Heart left ventricle (tissue), 16 donors: Measurements from ENCODE around the gene ASAP2. TPM values are rescaled to one million over a fixed set of nuclear protein-coding genes. Genes with fewer than 3 reads are reported as not detected.
A peak's percentile ranks its signal among the peaks of the same experiment; 100 is the strongest.

Experiments
- ATAC-seq, 4 donors: fragments of 200-7000 bp; cut with Tn5 transposase; one replicate each; pipeline ENCODE4 v1.9.1; 2020 to 2022; ENCODE audit warnings: moderate library complexity in 4 of 4, mild to moderate bottlenecking in 3 of 4, moderate number of reproducible peaks in 1 of 4
- DNase-seq, 5 donors: peaks; one replicate each; pipeline ENCODE4 v3.0.0-alpha.2; 2020
- H3K27ac ChIP-seq, 12 donors: fragments of 200-600 bp; sonication (generic) in 4 of 12; one replicate each; pipeline versions ENCODE4 v1.5.0 to v1.8.0; 2016 to 2022; ENCODE audit warnings: mild to moderate bottlenecking in 2 of 12
- H3K27me3 ChIP-seq, 9 donors: fragments of 200-600 bp; sonication (generic) in 2 of 9; one replicate each; pipeline versions ENCODE4 v1.5.1 to v1.8.0; 2016 to 2022; ENCODE audit warnings: mild to moderate bottlenecking in 3 of 9
- H3K36me3 ChIP-seq, 9 donors: fragments of 200-600 bp; sonication (generic) in 2 of 9; one replicate each; pipeline versions ENCODE4 v1.5.0 to v1.8.0; 2018 to 2022; ENCODE audit warnings: mild to moderate bottlenecking in 2 of 9
- H3K4me1 ChIP-seq, 12 donors: fragments of 200-600 bp; sonication (generic) in 4 of 12; one replicate each; pipeline versions ENCODE4 v1.5.0 to v1.8.0; 2016 to 2022; ENCODE audit warnings: mild to moderate bottlenecking in 3 of 12
- H3K4me3 ChIP-seq, 12 donors: fragments of 200-600 bp; sonication (generic) in 4 of 12; one replicate each; pipeline versions ENCODE4 v1.5.0 to v1.8.0; 2017 to 2022; ENCODE audit warnings: mild to moderate bottlenecking in 9 of 12, moderate library complexity in 4 of 12
- H3K9me3 ChIP-seq, 12 donors: fragments of 200-600 bp; sonication (generic) in 4 of 12; one replicate each; pipeline versions ENCODE4 v1.5.0 to v1.8.0; 2016 to 2022; ENCODE audit warnings: mild to moderate bottlenecking in 1 of 12
- CTCF ChIP-seq, 12 donors: fragments of 200-600 bp; sonication (generic) in 4 of 12; IDR thresholded peaks; one replicate each; pipeline versions ENCODE4 v1.5.0 to v1.8.0; 2018 to 2022; ENCODE audit warnings: antibody characterized with exemption in 12 of 12, mild to moderate bottlenecking in 5 of 12
- POLR2A ChIP-seq, 2 donors: fragments of 450-650 bp; IDR thresholded peaks; one replicate each; pipeline ENCODE4 v1.6.1; 2017; ENCODE audit warnings: antibody characterized with exemption in 2 of 2, mild to moderate bottlenecking in 2 of 2, moderate library complexity in 2 of 2
- WGBS, 4 donors: extraction: QIAGEN DNeasy Blood & Tissue Kit in 2 of 4; methylation state at CpG; one replicate each; pipeline versions ENCODE4 v1.1.5 to v1.1.7; 2013 to 2018; 5-methylcytosine and 5-hydroxymethylcytosine counted together
- intact Hi-C, 10 donors: fragments of 100-400 bp; cut with DNase I; formaldehyde crosslinking; loops; one replicate each; pipeline versions ENCODE4 v1.11.1 to v1.14.2; 2022
- polyA plus RNA-seq, 2 donors: library from polyadenylated mRNA; stranded (reverse); fragments of 200-250 nt; gene quantifications; one replicate each; pipeline ENCODE4 v1.2.3, GENCODE V29; 2013
- total RNA-seq, 9 donors: library from RNA; depleted of rRNA in 2 of 9; stranded (reverse); fragments of >200 nt in 2 of 9; fragmentation: NEBNext Ultra II Directional in 3 of 9; extraction: Animal tissue kit (Norgen Biotek cat#: 25700) in 3 of 9; gene quantifications; one replicate each; pipeline versions ENCODE4 v1.1.0 to v1.2.4, GENCODE V29; 2016 to 2023
- donor health status: ischemic (EF 13 %, LVEDD 7.1; RV severe dilation, severe dysfunction).
- donor health status: healthy with polysubstance abuse.
- donor health status: DM: no; HTN: yes; CAD: no.
- donor health status: DM: no; HTN: no; CAD: no.
- donor health status: ischemic (EF 25% LVEDD 6.9; RV normal size, moderate dysfunction).
- donor health status: ischemic (EF 25% LVEDD 5.7; RV mildly dilated, moderate dysfunction).
- donor health status: healthy.
- donor health status: DM: yes; HTN: yes; CAD: no.
- donor health status: ischemic (EF 35%, LVEDD 5.7; RV mildly dilated, moderate dysfunction).
- donor health status: nonischemic (EF 11% LVEDD 7.7; RV severe dilation, severe dysfunction).
- donor health status: DM: yes; HTN: yes; CAD: no.
- donor health status: PGD.
- donor health status: ischemic (EF 29% LVEDD 5.4; RV normal size, mild dysfunction).
- donor health status: nonischemic (EF 23%, LVEDD 6.1; RV moderate dilation, normal function).

ASAP2 gene
- total and polyA plus RNA-seq, 11 donors: 6.7 to 17.0 (median 11.9) TPM

GRCh38 chr2:9347411-9347881 is 140.8 kb downstream of the ASAP2 start:
- Histone ChIP-seq H3K36me3 (peaks cover 0 to 75% (median 33%) of the 10 kb centered on the region in 9 donors), H3K27me3 (no peaks in the 10 kb centered on the region), H3K9me3 (no peaks in the 10 kb centered on the region), H3K4me1 (peaks cover 0 to 28% (median 13%) of the 10 kb centered on the region in 12 donors), H3K27ac (peak overlapping the region; percentile 12 to 72 (median 55)), H3K4me3 (peak overlapping the region in 1 of 12 donors; percentile 3)
- DNase-seq: peak in 4 of 5 donors; percentile 31 to 72 (median 48)
- intact Hi-C loops: no loop called here
- TF ChIP-seq POLR2A (IDR thresholded peaks at IDR 0.05) (no peak), CTCF (IDR thresholded peaks at IDR 0.05) (no peak)
- peak; percentile 73 to 96 (median 84) for ATAC-seq
- WGBS, 4 donors: 36 to 59% (median 52%) methylated on average over 6 of the region's 6 CpGs

- WGBS, 4 donors: 95 to 98% (median 96%) methylated on average over 12 of the region's 12 CpGs
- H3K9me3 ChIP-seq: no peaks in the 10 kb centered on the region
- no peaks in the 10 kb centered on the region for H3K27me3 ChIP-seq
- no peaks in the 10 kb centered on the region for H3K4me1 ChIP-seq
- no peak overlapping the region for H3K4me3 ChIP-seq
- DNase-seq (no peak), ATAC-seq (no peak)
- H3K27ac ChIP-seq: no peak overlapping the region
- TF ChIP-seq POLR2A (IDR thresholded peaks at IDR 0.05) (no peak), CTCF (IDR thresholded peaks at IDR 0.05) (no peak)
- H3K36me3 ChIP-seq: peaks cover 0 to 100% (median 63%) of the 10 kb centered on the region in 9 donors
- intact Hi-C loops: no loop called here
Measured at GRCh38 chr2:9354318-9354717, 147.7 kb downstream of the ASAP2 start.

GRCh38 chr2:9355270-9355669 is 148.7 kb downstream of the ASAP2 start:
- no peaks in the 10 kb centered on the region for H3K27me3 ChIP-seq
- TF ChIP-seq POLR2A (IDR thresholded peaks at IDR 0.05): no peak
- TF ChIP-seq CTCF (IDR thresholded peaks at IDR 0.05): no peak
- no peaks in the 10 kb centered on the region for H3K9me3 ChIP-seq
- no peak overlapping the region for H3K4me3 ChIP-seq
- DNase-seq (no peak), ATAC-seq (no peak)
- WGBS, 4 donors: 91 to 97% (median 93%) methylated on average over 3 of the region's 3 CpGs
- intact Hi-C loops: no loop called here
- H3K4me1 ChIP-seq: no peaks in the 10 kb centered on the region
- H3K27ac ChIP-seq: no peak overlapping the region
- H3K36me3 ChIP-seq: peaks cover 0 to 100% (median 67%) of the 10 kb centered on the region in 9 donors

- no peaks in the 10 kb centered on the region for H3K27me3 ChIP-seq
- ATAC-seq (no peak), DNase-seq (no peak)
- intact Hi-C loops: no loop called here
- H3K9me3 ChIP-seq: no peaks in the 10 kb centered on the region
- no peaks in the 10 kb centered on the region for H3K4me1 ChIP-seq
- H3K36me3 ChIP-seq: peaks cover 0 to 100% (median 66%) of the 10 kb centered on the region in 9 donors
- TF ChIP-seq POLR2A (IDR thresholded peaks at IDR 0.05) (no peak), CTCF (IDR thresholded peaks at IDR 0.05) (no peak)
- H3K27ac ChIP-seq: no peak overlapping the region
- no peak overlapping the region for H3K4me3 ChIP-seq
- WGBS, 4 donors: 83 to 84% (median 83%) methylated on average over 4 of the region's 4 CpGs
Measured at GRCh38 chr2:9355716-9356115, 149.1 kb downstream of the ASAP2 start.
